Measurements from ENCODE around the gene ARCN1. TPM values are rescaled to one million over a fixed set of nuclear protein-coding genes. Genes with fewer than 3 reads are reported as not detected.

Gene ARCN1
- total and polyA plus RNA-seq, 2 donors (not counting 1 experiment from before 2014, with no cell fraction given) = 42.9 to 83.2 TPM

GRCh38 chr11:118545533-118545932 is 26.7 kb upstream of the ARCN1 start:
- Histone ChIP-seq H2AFZ (ENCODE audit: insufficient read depth, low read depth, low read length, poor library complexity, severe bottlenecking) (no peak overlapping the region), H3K4me2 (replicated peaks; ENCODE audit: low read depth, low read length, poor library complexity, severe bottlenecking) (no peak overlapping the region), H4K20me1 (ENCODE audit: control insufficient read depth, insufficient read depth, low read length, poor library complexity, severe bottlenecking) (no peaks in the 10 kb centered on the region), H3K9me3 (ENCODE audit: control extremely low read depth in 1 of 3, control insufficient read depth in 2 of 3, insufficient read depth in 1 of 3, low read length in 2 of 3) (no peaks in the 10 kb centered on the region), H3K4me3 (ENCODE audit: control extremely low read depth in 1 of 5, extremely low read depth in 1 of 5, insufficient read depth in 1 of 5, low read depth in 2 of 5, low read length in 4 of 5) (no peak overlapping the region), H3K27ac (ENCODE audit: low read length in 2 of 2) (no peak overlapping the region), H3K4me1 (ENCODE audit: control insufficient read depth in 2 of 2, insufficient read depth in 2 of 2, low read length in 2 of 2) (no peaks in the 10 kb centered on the region), H3K36me3 (replicated peaks in 1 of 2; ENCODE audit: control extremely low read depth in 1 of 2, control insufficient read depth in 1 of 2, extremely low read depth in 1 of 2, insufficient read depth in 2 of 2, low read length in 1 of 2) (peaks cover 6 to 13% of the 10 kb centered on the region in 2 experiments), H3K27me3 (replicated peaks in 1 of 4; ENCODE audit: control extremely low read depth in 1 of 4, control insufficient read depth in 3 of 4, insufficient read depth in 4 of 4, low read length in 3 of 4) (no peaks in the 10 kb centered on the region), H3K79me2 (ENCODE audit: control insufficient read depth, insufficient read depth, low read length) (no peaks in the 10 kb centered on the region), H3K9ac (ENCODE audit: low read length) (no peak overlapping the region)
- CTCF ChIA-PET = no interaction called here
- intact Hi-C loops (cut with micrococcal nuclease) = no loop called here
- POLR2A ChIA-PET = no interaction called here
- H3K4me3 Mint-ChIP-seq = no peak overlapping the region
- DNase-seq (no peak), ATAC-seq (ENCODE audit: low read depth) (no peak)
- no peak overlapping the region for H3K27ac Mint-ChIP-seq
- 95% methylated on average over 4 of the region's 5 CpGs for WGBS (ENCODE audit: insufficient coverage)
- no peaks in the 10 kb centered on the region for H3K4me1 Mint-ChIP-seq
- no peaks in the 10 kb centered on the region for H3K9me3 Mint-ChIP-seq (ENCODE audit: insufficient read depth)
- TF ChIP-seq EZH2 (IDR thresholded peaks at IDR 0.05; ENCODE audit: borderline replicate concordance, insufficient read depth, low read depth, low read length, poor library complexity, severe bottlenecking) (no peak), CTCF (IDR thresholded peaks at IDR 0.05) (no peak)
- no peaks in the 10 kb centered on the region for H3K27me3 Mint-ChIP-seq

- Mint-ChIP-seq H3K9me3 (ENCODE audit: insufficient read depth) (no peaks in the 10 kb centered on the region), H3K27me3 (no peaks in the 10 kb centered on the region), H3K4me1 (no peaks in the 10 kb centered on the region), H3K27ac (no peak overlapping the region), H3K4me3 (no peak overlapping the region)
- no peaks in the 10 kb centered on the region for H3K4me1 ChIP-seq (ENCODE audit: control insufficient read depth in 2 of 2, insufficient read depth in 2 of 2, low read length in 2 of 2)
- no peak for ATAC-seq (ENCODE audit: low read depth)
- intact Hi-C loops (cut with micrococcal nuclease) = no loop called here
- CTCF ChIA-PET = interaction anchor here (0.5 kb wide), 1 partner anchor 108 kb away, joined by 3 read pairs; no protein-coding TSS in a partner anchor
- TF ChIP-seq CTCF (IDR thresholded peaks at IDR 0.05) = no peak
- TF ChIP-seq EZH2 (IDR thresholded peaks at IDR 0.05; ENCODE audit: borderline replicate concordance, insufficient read depth, low read depth, low read length, poor library complexity, severe bottlenecking) = no peak
- no peaks in the 10 kb centered on the region for H3K9me3 ChIP-seq (ENCODE audit: control extremely low read depth in 1 of 3, control insufficient read depth in 2 of 3, insufficient read depth in 1 of 3, low read length in 2 of 3)
- no peak overlapping the region for H3K4me3 ChIP-seq (ENCODE audit: control extremely low read depth in 1 of 5, extremely low read depth in 1 of 5, insufficient read depth in 1 of 5, low read depth in 2 of 5, low read length in 4 of 5)
- POLR2A ChIA-PET = no interaction called here
- no peak overlapping the region for H3K27ac ChIP-seq (ENCODE audit: low read length in 2 of 2)
- no peak overlapping the region for H2AFZ ChIP-seq (ENCODE audit: insufficient read depth, low read depth, low read length, poor library complexity, severe bottlenecking)
- DNase-seq = no peak
- H3K4me2 ChIP-seq (replicated peaks; ENCODE audit: low read depth, low read length, poor library complexity, severe bottlenecking) = no peak overlapping the region
- H3K9ac ChIP-seq (ENCODE audit: low read length) = no peak overlapping the region
- H3K27me3 ChIP-seq (replicated peaks in 1 of 4; ENCODE audit: control extremely low read depth in 1 of 4, control insufficient read depth in 3 of 4, insufficient read depth in 4 of 4, low read length in 3 of 4) = no peaks in the 10 kb centered on the region
- no peaks in the 10 kb centered on the region for H4K20me1 ChIP-seq (ENCODE audit: control insufficient read depth, insufficient read depth, low read length, poor library complexity, severe bottlenecking)
- no peaks in the 10 kb centered on the region for H3K79me2 ChIP-seq (ENCODE audit: control insufficient read depth, insufficient read depth, low read length)
- WGBS (ENCODE audit: insufficient coverage) = 100% methylated on average over 2 of the region's 2 CpGs
- peaks cover 6 to 13% of the 10 kb centered on the region in 2 experiments for H3K36me3 ChIP-seq (replicated peaks in 1 of 2; ENCODE audit: control extremely low read depth in 1 of 2, control insufficient read depth in 1 of 2, extremely low read depth in 1 of 2, insufficient read depth in 2 of 2, low read length in 1 of 2)
Measured at GRCh38 chr11:118547132-118547531, 25.1 kb upstream of the ARCN1 start.

Data from B cell (primary cell).